Sigmoid colon (tissue), 7 donors: ENCODE measurements around the gene COQ8A. TPM values are rescaled to one million over a fixed set of nuclear protein-coding genes. Genes with fewer than 3 reads are reported as not detected.

Source experiments
- DNase-seq: peaks from one replicate; pipeline ENCODE4 v3.0.0-alpha.2; 2019
- H3K27ac ChIP-seq, 4 donors: fragments of 200-600 bp; sonication (generic); one replicate each; pipeline ENCODE4 v1.5.1; 2016 to 2019; ENCODE audit warnings: mild to moderate bottlenecking in 1 of 4
- H3K27me3 ChIP-seq, 3 donors: fragments of 200-600 bp; sonication (generic); one replicate each; pipeline ENCODE4 v1.5.1; 2019; ENCODE audit warnings: mild to moderate bottlenecking in 1 of 3
- H3K36me3 ChIP-seq, 4 donors: fragments of 200-600 bp; sonication (generic); one replicate each; pipeline ENCODE4 v1.5.1; 2016 to 2019
- H3K4me1 ChIP-seq, 4 donors: fragments of 200-600 bp; sonication (generic); one replicate each; pipeline ENCODE4 v1.5.1; 2017 to 2019
- H3K4me3 ChIP-seq, 4 donors: fragments of 200-600 bp; sonication (generic); one replicate each; pipeline ENCODE4 v1.5.1; 2017 to 2019; ENCODE audit warnings: mild to moderate bottlenecking in 2 of 4, moderate library complexity in 1 of 4
- H3K9me3 ChIP-seq, 4 donors: fragments of 200-600 bp in 3 of 4; sonication (generic) in 3 of 4; one replicate each; pipeline versions ENCODE4 v1.5.1 to v1.6.1; 2013 to 2019
- CTCF ChIP-seq, 4 experiments: fragments of 450-650 bp in 3 of 4; fragments of 200-600 bp in 1 of 4; IDR thresholded peaks; one replicate each; pipeline ENCODE4 v1.5.1; 2016 to 2019; ENCODE audit warnings: antibody characterized with exemption in 4 of 4, mild to moderate bottlenecking in 3 of 4, moderate library complexity in 2 of 4
- EP300 ChIP-seq, 4 donors: sonication (generic); formaldehyde crosslinking; IDR thresholded peaks; one replicate each; pipeline ENCODE4 v1.6.1; 2017; ENCODE audit warnings: antibody characterized with exemption in 4 of 4
- POLR2A ChIP-seq, 2 donors: fragments of 450-650 bp; IDR thresholded peaks; one replicate each; pipeline ENCODE4 v1.6.1; 2016; ENCODE audit warnings: antibody characterized with exemption in 2 of 2, mild to moderate bottlenecking in 2 of 2, moderate library complexity in 2 of 2
- POLR2AphosphoS5 ChIP-seq, 4 donors: sonication (generic); formaldehyde crosslinking; IDR thresholded peaks; one replicate each; pipeline ENCODE4 v1.6.1; 2017; ENCODE audit warnings: antibody characterized with exemption in 4 of 4
- WGBS, 2 donors: extraction: QIAGEN DNeasy Blood & Tissue Kit; methylation state at CpG; one replicate each; pipeline ENCODE4 v1.1.7; 2013; 5-methylcytosine and 5-hydroxymethylcytosine counted together
- intact Hi-C: fragments of 100-400 bp; cut with DNase I; formaldehyde crosslinking; loops from one replicate; pipeline ENCODE4 v1.15.1; 2023
- polyA plus RNA-seq, 3 donors: library from polyadenylated mRNA; stranded (reverse); fragments of 200-250 nt; gene quantifications; one replicate each; pipeline ENCODE4 v1.2.3, GENCODE V29; 2013
- total RNA-seq, 4 donors: library from RNA; depleted of rRNA; stranded (reverse); fragments of >200 nt; gene quantifications; one replicate each; pipeline ENCODE4 v1.1.0, GENCODE V29; 2016
- donor health status: healthy with polysubstance abuse.
- donor health status: Bipolar disorder and iron deficiency.
- donor health status: healthy.

Gene COQ8A
- total and polyA plus RNA-seq, 7 donors: 20.3 to 129 (median 60.2) TPM

- Histone ChIP-seq H3K4me1 (peaks cover 0 to 18% (median 15%) of the 10 kb centered on the region in 4 donors), H3K27ac (no peak overlapping the region), H3K36me3 (peaks cover 0 to 51% (median 14%) of the 10 kb centered on the region in 4 donors), H3K27me3 (no peaks in the 10 kb centered on the region), H3K4me3 (no peak overlapping the region), H3K9me3 (no peaks in the 10 kb centered on the region)
- TF ChIP-seq EP300 (IDR thresholded peaks at IDR 0.05) (no peak), CTCF (IDR thresholded peaks at IDR 0.05) (no peak), POLR2A (IDR thresholded peaks at IDR 0.05) (no peak), POLR2AphosphoS5 (IDR thresholded peaks at IDR 0.05) (no peak)
- no peak for DNase-seq
- intact Hi-C loops: no loop called here
- WGBS, 2 donors: 64 to 91% methylated on average over 4 of the region's 4 CpGs
Observed at GRCh38 chr1:226901421-226901820, 38.7 kb upstream of the COQ8A start.

GRCh38 chr1:226902601-226903000 lies 37.5 kb upstream of the COQ8A start:
- no peak for DNase-seq
- Histone ChIP-seq H3K4me1 (peaks cover 0 to 18% (median 15%) of the 10 kb centered on the region in 4 donors), H3K4me3 (no peak overlapping the region), H3K27ac (peak overlapping the region in 2 of 4 donors; percentile 2 to 5), H3K36me3 (peaks cover 0 to 39% (median 11%) of the 10 kb centered on the region in 4 donors), H3K27me3 (no peaks in the 10 kb centered on the region), H3K9me3 (no peaks in the 10 kb centered on the region)
- no peak for TF ChIP-seq POLR2A (IDR thresholded peaks at IDR 0.05)
- TF ChIP-seq POLR2AphosphoS5 (IDR thresholded peaks at IDR 0.05): no peak
- no peak for TF ChIP-seq CTCF (IDR thresholded peaks at IDR 0.05)
- TF ChIP-seq EP300 (IDR thresholded peaks at IDR 0.05): no peak
- intact Hi-C loops: no loop called here
- WGBS, 2 donors: 78 to 87% methylated on average over 4 of the region's 4 CpGs

- peak; percentile 86 for DNase-seq
- 78 to 85% methylated on average over 12 of the region's 12 CpGs for WGBS, 2 donors
- TF ChIP-seq CTCF (IDR thresholded peaks at IDR 0.05) (no peak), POLR2AphosphoS5 (IDR thresholded peaks at IDR 0.05) (peak in 3 of 4 donors; percentile 33 to 65 (median 37))
Observed at GRCh38 chr1:226903819-226904716, 36.0 kb upstream of the COQ8A start.

GRCh38 chr1:226904772-226905171 lies 35.3 kb upstream of the COQ8A start:
- H3K4me1 ChIP-seq: peaks cover 0 to 18% (median 15%) of the 10 kb centered on the region in 4 donors
- no peaks in the 10 kb centered on the region for H3K9me3 ChIP-seq
- no peaks in the 10 kb centered on the region for H3K27me3 ChIP-seq
- H3K4me3 ChIP-seq: no peak overlapping the region
- no peak for DNase-seq
- H3K36me3 ChIP-seq: peaks cover 0 to 28% (median 11%) of the 10 kb centered on the region in 4 donors
- WGBS, 2 donors: 87 to 90% methylated on average over 3 of the region's 3 CpGs
- peak overlapping the region; percentile 60 to 75 (median 68) for H3K27ac ChIP-seq
- intact Hi-C loops: no loop called here
- TF ChIP-seq POLR2A (IDR thresholded peaks at IDR 0.05) (no peak), POLR2AphosphoS5 (IDR thresholded peaks at IDR 0.05) (no peak), CTCF (IDR thresholded peaks at IDR 0.05) (no peak), EP300 (IDR thresholded peaks at IDR 0.05) (no peak)

More at GRCh38 chr1:226903819-226904716, 36.0 kb upstream of the COQ8A start:
- Histone ChIP-seq H3K9me3 (no peaks in the 10 kb centered on the region), H3K36me3 (peaks cover 0 to 35% (median 14%) of the 10 kb centered on the region in 4 donors), H3K27me3 (no peaks in the 10 kb centered on the region), H3K4me1 (peaks cover 0 to 18% (median 15%) of the 10 kb centered on the region in 4 donors), H3K4me3 (no peak overlapping the region), H3K27ac (peak overlapping the region; percentile 60 to 75 (median 68))
- intact Hi-C loops: no loop called here
